IPS-15b (cell line): ENCODE measurements around the gene SLCO2A1.

Experiments used
- H3K27me3 ChIP-seq: one replicate; pipeline ENCODE4 v1.6.1; 2013; ENCODE audit warnings: low read length; ENCODE audit not compliant: control insufficient read depth, insufficient read depth
- H3K36me3 ChIP-seq: one replicate; pipeline ENCODE4 v1.6.1; 2013; ENCODE audit warnings: low read length; ENCODE audit not compliant: control insufficient read depth, insufficient read depth
- H3K4me1 ChIP-seq: one replicate; pipeline ENCODE4 v1.6.1; 2013; ENCODE audit warnings: mild to moderate bottlenecking, low read length; ENCODE audit not compliant: control insufficient read depth, insufficient read depth
- H3K4me3 ChIP-seq: one replicate; pipeline ENCODE4 v1.5.1; 2013; ENCODE audit warnings: low read depth, low read length
- H3K9ac ChIP-seq: one replicate; pipeline ENCODE4 v1.6.1; 2013; ENCODE audit warnings: low read depth, mild to moderate bottlenecking, low read length
- H3K9me3 ChIP-seq: one replicate; pipeline ENCODE4 v1.6.1; 2013; ENCODE audit warnings: mild to moderate bottlenecking, low read length; ENCODE audit not compliant: control insufficient read depth, insufficient read depth

SLCO2A1 gene

DNA sequence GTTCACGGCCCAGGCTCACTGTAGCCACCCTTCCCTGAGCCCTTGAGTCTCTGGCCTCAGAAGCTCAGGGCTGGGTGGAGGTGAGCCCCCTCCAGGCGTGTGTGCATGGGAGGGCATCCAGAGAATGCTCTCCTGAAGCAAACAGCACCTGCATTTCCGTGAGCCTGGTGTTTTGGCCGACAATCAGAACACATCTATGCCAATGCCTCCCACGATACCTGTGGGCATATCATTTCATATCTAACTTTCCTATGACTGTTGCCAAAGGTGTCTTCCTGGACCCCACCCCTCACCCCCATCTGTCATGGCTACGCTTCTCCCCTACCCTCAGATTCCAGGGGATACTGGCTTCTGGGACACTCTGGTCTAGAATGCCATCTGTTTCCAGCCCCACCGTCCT, 80.7 kb downstream of the SLCO2A1 start:
- H3K27me3 ChIP-seq, result peaks cover 8% of the 10 kb centered on the region
- peaks cover 4% of the 10 kb centered on the region for H3K4me1 ChIP-seq
- H3K4me3 ChIP-seq, result no peak overlapping the region
- no peaks in the 10 kb centered on the region for H3K9me3 ChIP-seq
- no peak overlapping the region for H3K9ac ChIP-seq
- H3K36me3 ChIP-seq, result no peaks in the 10 kb centered on the region

DNA sequence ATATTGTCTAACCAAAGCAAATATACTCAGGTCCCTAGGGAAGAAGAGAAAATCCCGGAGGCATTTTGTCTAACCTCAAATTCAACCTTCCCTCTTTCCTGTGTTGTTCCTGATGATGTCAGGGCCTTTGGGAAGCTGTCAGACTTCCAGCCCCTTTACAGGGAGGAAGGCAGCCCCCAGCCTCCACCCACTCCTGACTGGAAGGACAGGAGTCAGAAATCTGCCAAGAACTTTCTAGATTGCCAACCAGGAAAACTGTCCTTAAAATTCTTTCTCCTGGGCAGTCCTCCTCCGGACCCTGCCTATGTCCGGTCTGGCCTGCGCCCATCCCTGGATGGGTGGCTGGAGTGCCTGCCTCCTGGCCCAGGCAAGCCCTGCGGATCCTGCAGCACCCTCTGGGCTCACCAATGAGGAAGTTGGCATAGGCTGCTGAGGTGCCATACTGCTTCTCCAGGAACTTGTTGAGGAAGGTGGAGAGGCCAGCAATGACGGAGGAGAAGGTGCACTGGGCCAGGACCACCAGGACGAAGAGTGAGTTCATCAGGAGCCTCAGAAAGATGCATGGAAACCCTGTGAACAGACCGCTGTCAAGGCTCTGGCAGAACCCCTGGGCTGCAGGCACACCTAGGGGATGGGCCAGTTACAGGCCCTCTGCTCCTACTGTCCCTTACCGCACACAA, 81.5 kb downstream of the SLCO2A1 start:
- H3K9me3 ChIP-seq, result no peaks in the 10 kb centered on the region
- H3K27me3 ChIP-seq, result peaks cover 8% of the 10 kb centered on the region
- H3K4me3 ChIP-seq, result no peak overlapping the region
- H3K36me3 ChIP-seq, result no peaks in the 10 kb centered on the region
- H3K9ac ChIP-seq, result no peak overlapping the region
- peaks cover 4% of the 10 kb centered on the region for H3K4me1 ChIP-seq

DNA sequence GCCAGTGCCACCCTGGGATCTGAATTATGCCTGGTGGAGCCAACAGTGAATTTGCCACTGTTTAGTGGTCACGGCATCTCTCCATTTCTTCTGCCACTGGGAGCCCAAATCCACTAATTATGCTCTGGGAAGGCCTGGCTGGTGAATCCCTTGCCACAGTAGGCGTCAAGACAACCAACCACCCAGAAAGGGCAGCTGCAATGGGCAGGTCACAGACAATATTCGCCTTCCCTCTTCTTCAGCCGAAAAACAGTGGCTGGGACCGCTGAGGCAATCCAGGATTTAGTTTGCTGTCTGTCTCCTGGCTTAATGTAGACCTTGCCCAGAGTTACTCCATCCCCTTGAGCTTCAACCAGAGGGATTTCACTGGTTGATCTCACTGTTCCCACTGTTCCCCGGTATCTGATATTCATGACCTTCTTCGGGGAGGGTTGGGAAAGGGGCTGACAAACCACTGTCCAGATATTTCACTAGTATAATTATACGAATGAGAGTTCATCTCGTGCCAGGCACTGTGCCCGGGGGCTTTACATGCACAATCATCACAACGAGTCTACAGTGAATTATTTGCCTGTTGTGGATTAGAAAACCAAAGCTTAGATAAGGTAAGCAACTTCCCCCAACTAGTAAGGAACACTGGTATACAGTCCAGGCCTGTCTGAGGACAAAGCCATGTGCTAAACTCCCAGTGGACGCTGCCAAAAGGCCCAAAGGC, 84.2 kb downstream of the SLCO2A1 start:
- Histone ChIP-seq H3K4me3 (no peak overlapping the region), H3K36me3 (no peaks in the 10 kb centered on the region), H3K27me3 (peaks cover 3% of the 10 kb centered on the region), H3K4me1 (peaks cover 9% of the 10 kb centered on the region), H3K9me3 (no peaks in the 10 kb centered on the region), H3K9ac (no peak overlapping the region)

DNA sequence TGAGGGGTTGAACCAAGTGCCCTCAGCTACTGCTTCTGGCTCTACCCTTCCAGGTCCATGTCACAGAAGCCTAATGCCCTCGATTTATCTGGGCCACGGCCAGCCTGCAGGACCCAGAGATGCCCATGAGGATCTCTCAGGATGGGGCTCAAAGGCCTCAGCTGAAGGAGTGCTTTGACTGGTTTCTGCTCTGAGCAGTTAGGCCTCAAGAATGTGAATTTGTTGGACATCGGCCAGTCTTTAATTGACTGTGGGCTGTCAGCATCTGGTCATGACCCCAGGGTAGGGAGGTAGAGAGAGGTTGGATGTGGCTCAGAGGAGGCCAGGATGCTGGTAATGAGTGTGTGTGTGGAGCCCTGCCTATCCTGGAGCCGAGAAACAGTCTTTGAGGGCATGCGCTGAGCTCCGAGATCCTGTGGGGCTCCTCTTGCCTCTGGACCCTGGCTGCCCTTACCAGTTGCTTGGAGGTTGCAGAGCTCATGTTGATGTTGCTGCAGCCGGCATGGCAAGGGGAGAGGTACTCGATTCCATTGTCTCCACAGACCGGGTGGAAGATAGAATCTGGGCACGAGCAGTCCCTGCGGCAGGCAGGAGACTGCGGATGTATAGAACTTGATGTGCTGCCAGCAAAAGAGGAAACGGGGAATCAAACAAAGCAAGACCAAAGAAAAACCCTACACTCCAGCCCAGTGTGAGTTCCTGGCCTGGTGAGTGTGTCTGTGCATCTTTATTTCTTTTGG, 84.9 kb downstream of the SLCO2A1 start:
- H3K4me3 ChIP-seq, result no peak overlapping the region
- H3K27me3 ChIP-seq, result no peaks in the 10 kb centered on the region
- H3K9me3 ChIP-seq, result no peaks in the 10 kb centered on the region
- H3K36me3 ChIP-seq, result no peaks in the 10 kb centered on the region
- peaks cover 9% of the 10 kb centered on the region for H3K4me1 ChIP-seq
- H3K9ac ChIP-seq, result no peak overlapping the region

GRCh38 chr3:133944181-133944580, 85.5 kb downstream of the SLCO2A1 start:
- no peaks in the 10 kb centered on the region for H3K9me3 ChIP-seq
- peaks cover 8% of the 10 kb centered on the region for H3K4me1 ChIP-seq
- no peak overlapping the region for H3K9ac ChIP-seq

GRCh38 chr3:133943639-133944141, 86.0 kb downstream of the SLCO2A1 start:
- Histone ChIP-seq H3K27me3 (no peaks in the 10 kb centered on the region), H3K4me1 (peaks cover 5% of the 10 kb centered on the region), H3K9me3 (no peaks in the 10 kb centered on the region), H3K9ac (no peak overlapping the region), H3K4me3 (no peak overlapping the region), H3K36me3 (no peaks in the 10 kb centered on the region)

More at GRCh38 chr3:133944181-133944580, 85.5 kb downstream of the SLCO2A1 start:
- H3K27me3 ChIP-seq, result no peaks in the 10 kb centered on the region
- H3K36me3 ChIP-seq, result no peaks in the 10 kb centered on the region
- no peak overlapping the region for H3K4me3 ChIP-seq

GRCh38 chr3:133943031-133943535, 86.6 kb downstream of the SLCO2A1 start:
- Histone ChIP-seq H3K4me3 (no peak overlapping the region), H3K4me1 (peaks cover 5% of the 10 kb centered on the region), H3K9ac (no peak overlapping the region), H3K9me3 (no peaks in the 10 kb centered on the region), H3K36me3 (no peaks in the 10 kb centered on the region), H3K27me3 (no peaks in the 10 kb centered on the region)

GRCh38 chr3:133941415-133941821, 88.3 kb downstream of the SLCO2A1 start:
- H3K9me3 ChIP-seq, result no peaks in the 10 kb centered on the region
- no peaks in the 10 kb centered on the region for H3K27me3 ChIP-seq
- H3K4me1 ChIP-seq, result peaks cover 5% of the 10 kb centered on the region
- H3K9ac ChIP-seq, result no peak overlapping the region
- no peak overlapping the region for H3K4me3 ChIP-seq
- H3K36me3 ChIP-seq, result no peaks in the 10 kb centered on the region

DNA sequence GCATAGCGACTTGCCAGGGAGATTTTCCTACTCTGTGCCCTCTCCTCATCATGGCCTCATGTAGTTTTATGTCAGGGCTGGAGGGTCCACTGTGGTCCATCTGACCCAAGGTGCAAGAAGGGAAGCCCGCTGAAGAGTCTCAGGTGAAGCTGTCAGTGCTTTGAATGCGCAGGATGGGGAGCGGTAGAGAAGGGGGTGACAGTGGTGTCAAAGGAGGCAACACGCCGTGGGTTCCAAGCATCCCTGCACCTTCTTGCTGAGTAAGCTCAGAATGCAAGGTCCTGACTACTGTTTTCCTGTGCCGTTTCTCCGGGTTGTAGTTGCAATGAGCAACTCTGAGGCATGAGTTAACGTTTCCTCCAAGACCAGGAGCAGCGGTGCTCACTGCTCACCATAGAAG, 89.2 kb downstream of the SLCO2A1 start:
- Histone ChIP-seq H3K9ac (no peak overlapping the region), H3K36me3 (no peaks in the 10 kb centered on the region), H3K9me3 (no peaks in the 10 kb centered on the region), H3K4me1 (peaks cover 5% of the 10 kb centered on the region), H3K4me3 (no peak overlapping the region), H3K27me3 (no peaks in the 10 kb centered on the region)

- Histone ChIP-seq H3K36me3 (no peaks in the 10 kb centered on the region), H3K9me3 (no peaks in the 10 kb centered on the region), H3K4me1 (peaks cover 5% of the 10 kb centered on the region), H3K9ac (no peak overlapping the region), H3K27me3 (no peaks in the 10 kb centered on the region), H3K4me3 (no peak overlapping the region)
Measured at GRCh38 chr3:133939463-133939835, 90.3 kb downstream of the SLCO2A1 start.

- H3K4me3 ChIP-seq, result no peak overlapping the region
- H3K36me3 ChIP-seq, result no peaks in the 10 kb centered on the region
- H3K4me1 ChIP-seq, result peaks cover 5% of the 10 kb centered on the region
- no peaks in the 10 kb centered on the region for H3K9me3 ChIP-seq
- H3K9ac ChIP-seq, result no peak overlapping the region
- no peaks in the 10 kb centered on the region for H3K27me3 ChIP-seq
Measured at GRCh38 chr3:133938770-133939462, 90.8 kb downstream of the SLCO2A1 start.
